HG03432 (cell line): Measurements from ENCODE around the gene SURF4.

Experiments
- ATAC-seq: cut with Tn5 transposase; IDR thresholded peaks from one replicate; pipeline ENCODE4 v1.9.1; 2021; ENCODE audit warnings: mild to moderate bottlenecking, moderate library complexity; ENCODE audit not compliant: unreplicated experiment

Gene SURF4

GRCh38 chr9:133375724-133376654 is at the start of gene SURF4, which contains the start of gene STKLD1:
TSS of gene SURF4 (minus strand) at chr9:133376060. CDS start at chr9:133375969, 91 bp downstream.
TSS of gene STKLD1 (plus strand) at chr9:133376366. CDS start at chr9:133376474, 108 bp downstream.
- peak; percentile 85 for ATAC-seq

GRCh38 chr9:133425049-133425632 is 49.3 kb upstream of the SURF4 start:
- no peak for ATAC-seq

- no peak for ATAC-seq
These were observed 48.3 kb upstream of the SURF4 start for GRCh38 chr9:133424187-133424586.

GRCh38 chr9:133423216-133423615 is 47.4 kb upstream of the SURF4 start:
- no peak for ATAC-seq

DNA sequence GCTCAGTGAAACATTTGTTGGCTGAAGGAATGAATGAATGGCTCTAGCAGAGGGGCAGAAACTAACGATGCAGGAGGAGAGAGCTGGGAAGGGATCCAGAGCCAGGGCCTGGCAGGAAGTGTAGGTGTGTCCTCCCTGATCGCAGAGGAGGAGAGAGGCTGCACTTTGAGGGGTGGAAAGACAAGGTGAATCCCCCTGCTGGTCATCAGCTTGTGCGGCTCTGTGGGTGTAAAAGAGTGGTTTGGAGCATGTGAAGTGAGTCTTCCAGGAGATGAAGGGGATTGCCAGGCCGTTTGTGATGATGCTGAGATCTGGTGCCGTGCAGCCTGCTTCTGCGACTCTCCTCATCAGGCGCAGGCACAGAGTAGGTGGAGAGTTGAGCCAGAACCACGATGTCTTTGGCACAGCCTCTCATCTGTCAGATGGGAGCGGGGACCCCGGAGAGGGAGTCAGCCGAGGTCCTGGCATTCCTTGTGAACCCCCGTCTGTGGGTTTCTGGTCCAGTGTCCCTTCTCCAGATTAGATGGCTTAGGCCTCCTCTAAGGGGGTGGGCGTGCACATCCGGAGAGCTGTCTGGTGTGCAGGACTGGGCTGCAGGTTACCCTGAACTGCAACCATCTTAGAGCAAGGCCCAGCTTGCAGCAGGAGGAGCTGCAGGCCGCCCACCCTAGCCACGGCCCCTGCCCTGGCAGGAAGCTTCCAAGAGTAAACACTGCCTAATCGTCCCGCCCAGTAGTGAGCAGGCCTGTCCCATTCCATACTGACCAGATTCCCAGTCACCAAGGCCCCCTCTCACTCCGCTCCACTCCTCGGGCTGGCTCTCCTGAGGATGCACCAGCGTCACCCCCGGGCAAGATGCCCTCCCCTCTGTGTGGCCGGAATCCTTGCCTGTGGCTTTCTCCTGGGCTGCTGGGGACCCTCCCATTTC is 46.0 kb upstream of the SURF4 start, which contains the start of gene ADAMTS13:
TSS of gene ADAMTS13 (plus strand) at position 753 of the 928 bp plus-strand sequence. CDS start at position 830, 77 bp downstream.
- no peak for ATAC-seq

GRCh38 chr9:133420392-133420827 is 44.5 kb upstream of the SURF4 start:
- no peak for ATAC-seq

GRCh38 chr9:133419005-133419404 is 43.1 kb upstream of the SURF4 start:
- ATAC-seq = no peak

GRCh38 chr9:133417541-133418461 is 41.9 kb upstream of the SURF4 start, which contains the start of gene REXO4:
TSS of gene REXO4 (minus strand) at chr9:133418010. CDS start at chr9:133417844, 166 bp downstream.
- ATAC-seq = peak; percentile 76

- ATAC-seq = no peak
These were observed 39.3 kb upstream of the SURF4 start for GRCh38 chr9:133415170-133415569.

- no peak for ATAC-seq
These were observed 32.2 kb upstream of the SURF4 start for GRCh38 chr9:133408042-133408441.

DNA sequence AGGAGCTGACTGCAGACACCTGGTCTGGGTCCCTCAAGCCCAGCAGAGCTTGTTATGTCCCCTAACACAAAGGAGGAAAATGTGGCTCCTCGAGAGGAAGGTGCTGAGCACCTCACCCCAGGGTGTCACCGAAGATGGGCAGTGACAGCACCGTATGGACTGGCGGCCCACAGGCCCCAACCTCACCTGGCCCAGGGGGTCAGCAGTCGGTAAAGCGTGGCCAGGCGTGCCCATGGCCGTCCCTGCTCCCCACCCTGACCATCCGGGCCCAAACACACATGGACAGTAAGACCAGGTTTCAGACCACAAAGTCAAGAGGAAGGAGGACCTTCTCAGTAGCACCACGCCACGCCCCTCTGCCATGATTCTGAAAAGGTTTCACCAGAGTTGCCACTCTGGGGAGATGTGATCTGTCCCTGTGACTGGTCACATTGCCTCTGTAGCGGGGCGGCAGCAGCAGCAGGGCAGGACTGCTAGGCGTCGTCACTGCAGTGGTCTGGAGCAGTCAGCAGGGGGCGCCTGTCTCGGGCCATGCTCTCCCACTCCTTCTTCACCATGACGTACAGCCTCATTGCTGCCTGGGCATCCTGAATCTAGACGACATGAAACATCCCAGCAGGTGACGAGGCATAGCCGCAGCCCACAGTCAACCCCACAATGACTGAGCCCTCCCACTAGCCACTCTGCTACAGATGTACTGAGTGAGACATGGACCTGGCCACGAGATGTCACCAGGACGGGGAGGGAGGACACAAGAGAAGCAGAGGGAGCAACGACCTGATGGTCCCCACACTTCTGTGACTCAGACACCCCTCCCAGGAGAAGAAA is 30.8 kb upstream of the SURF4 start:
- ATAC-seq = peak; percentile 67

DNA sequence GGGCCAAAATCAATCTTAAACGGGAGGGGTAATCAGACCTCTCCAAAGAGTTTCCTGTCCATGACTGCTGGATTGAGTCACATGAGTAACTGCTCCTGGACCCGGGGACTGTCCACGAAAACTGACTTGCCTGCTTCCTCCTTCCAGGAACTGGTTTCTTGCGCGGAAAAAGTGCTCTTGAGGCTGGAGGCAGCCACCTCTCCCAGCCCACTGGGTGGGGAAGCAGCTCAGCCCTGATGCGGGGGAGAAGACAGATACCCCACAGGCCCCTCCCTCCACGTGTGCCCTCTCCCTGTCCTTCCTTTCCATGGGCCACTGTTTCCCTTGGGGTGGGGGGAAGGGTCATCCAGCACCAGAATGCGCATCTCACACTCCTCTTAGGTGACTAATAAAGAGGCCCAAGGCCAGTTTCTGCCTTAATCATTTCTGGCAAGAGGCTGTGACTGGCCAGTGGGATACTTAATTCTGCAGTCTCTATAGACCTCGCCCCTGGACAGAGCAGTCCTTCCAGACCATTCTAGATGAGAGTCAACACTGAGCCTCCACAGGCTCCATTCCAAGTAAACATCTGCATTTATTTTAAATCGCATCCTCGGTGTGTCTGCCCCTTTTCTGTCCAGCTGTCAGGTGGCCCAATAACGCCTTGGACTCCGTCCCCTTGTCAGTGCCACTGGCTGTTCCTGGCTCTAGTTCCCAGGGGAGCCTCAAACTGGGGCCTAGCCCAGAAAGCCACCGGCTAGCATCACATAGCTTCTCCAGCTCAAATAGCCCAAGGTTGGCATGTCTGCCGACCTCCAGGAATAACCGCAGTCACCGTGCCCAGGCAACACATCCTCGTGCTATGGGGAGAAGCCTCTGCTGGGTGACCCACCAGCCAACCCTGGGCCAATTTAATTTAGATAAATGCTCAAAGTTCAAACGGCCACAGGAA is 29.9 kb upstream of the SURF4 start:
- no peak for ATAC-seq

DNA sequence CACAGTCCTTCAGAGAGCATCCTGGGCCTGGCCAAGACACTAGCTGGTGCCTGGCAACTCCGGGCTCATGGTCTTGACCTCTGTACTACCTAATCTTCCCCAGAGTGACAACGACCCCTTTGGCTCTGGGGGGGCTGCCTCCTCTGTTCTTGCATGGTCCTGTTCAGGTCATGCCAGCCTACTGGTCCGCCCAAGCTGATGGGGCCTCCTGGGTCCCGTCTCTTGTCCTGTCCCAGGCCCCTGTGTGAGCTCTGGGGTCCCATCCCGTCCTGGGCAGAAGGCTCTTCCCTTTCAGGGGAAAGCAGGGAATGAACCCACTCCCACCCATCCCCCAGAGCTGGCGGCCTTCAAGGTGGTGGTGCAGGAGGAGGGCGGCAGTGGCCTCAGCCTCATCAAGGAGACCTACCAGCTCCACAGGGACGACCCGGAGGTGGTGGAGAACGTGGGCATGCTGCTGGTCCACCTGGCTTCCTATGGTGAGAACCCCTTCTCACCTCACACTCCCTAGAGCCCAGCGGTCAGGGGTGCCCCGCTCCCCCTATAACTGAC is 28.7 kb upstream of the SURF4 start:
- ATAC-seq = no peak

DNA sequence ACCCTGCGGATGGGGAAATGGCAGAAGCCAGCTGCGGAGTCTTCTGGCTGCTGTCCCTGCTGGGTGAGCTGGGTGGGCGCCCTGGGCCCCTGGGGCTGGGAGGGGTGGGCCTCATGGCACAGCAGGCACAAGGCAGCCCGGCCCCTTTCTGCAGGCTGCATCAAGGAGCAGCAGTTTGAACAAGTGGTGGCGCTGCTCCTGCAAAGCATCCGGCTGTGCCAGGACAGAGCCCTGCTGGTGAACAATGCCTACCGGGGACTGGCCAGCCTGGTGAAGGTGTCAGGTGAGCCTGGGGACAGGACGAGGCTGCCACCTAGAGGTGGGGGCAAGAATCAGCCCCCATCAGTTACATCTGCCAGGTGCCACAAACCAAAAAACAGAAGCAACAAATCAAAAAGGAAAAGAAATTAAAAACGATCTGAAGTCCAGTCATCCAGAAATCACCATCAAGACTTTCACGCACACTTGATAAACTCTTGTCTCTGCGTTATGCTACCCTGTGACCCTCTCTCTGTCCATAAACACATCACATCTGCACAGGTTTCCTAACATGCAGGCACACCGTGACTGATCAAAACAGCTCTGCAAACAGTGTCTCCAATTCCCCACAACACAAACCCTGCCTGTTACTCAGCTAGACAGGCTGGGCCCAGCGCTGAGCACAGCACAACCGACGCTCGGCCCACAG is 28.1 kb upstream of the SURF4 start:
- ATAC-seq = no peak

DNA sequence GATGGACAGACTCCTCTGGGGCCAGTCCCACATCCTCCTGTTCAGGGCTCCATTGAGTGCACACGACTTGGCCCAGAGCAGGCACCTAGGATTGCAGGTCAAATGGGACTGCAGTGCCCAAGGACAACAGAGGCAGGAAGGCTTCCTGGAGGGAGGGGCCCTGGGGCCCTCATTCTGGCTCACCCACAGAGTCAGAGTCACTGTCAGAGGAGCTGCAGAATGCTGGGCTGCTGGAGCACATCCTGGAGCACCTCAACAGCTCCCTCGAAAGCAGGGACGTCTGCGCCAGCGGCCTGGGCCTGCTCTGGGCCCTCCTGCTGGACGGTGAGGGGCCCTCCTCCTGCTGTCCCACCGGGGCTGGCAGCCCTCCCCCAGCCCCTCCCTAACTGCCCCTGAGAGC is 26.8 kb upstream of the SURF4 start:
- no peak for ATAC-seq

GRCh38 chr9:133401588-133401987 is 25.7 kb upstream of the SURF4 start:
- ATAC-seq = no peak

DNA sequence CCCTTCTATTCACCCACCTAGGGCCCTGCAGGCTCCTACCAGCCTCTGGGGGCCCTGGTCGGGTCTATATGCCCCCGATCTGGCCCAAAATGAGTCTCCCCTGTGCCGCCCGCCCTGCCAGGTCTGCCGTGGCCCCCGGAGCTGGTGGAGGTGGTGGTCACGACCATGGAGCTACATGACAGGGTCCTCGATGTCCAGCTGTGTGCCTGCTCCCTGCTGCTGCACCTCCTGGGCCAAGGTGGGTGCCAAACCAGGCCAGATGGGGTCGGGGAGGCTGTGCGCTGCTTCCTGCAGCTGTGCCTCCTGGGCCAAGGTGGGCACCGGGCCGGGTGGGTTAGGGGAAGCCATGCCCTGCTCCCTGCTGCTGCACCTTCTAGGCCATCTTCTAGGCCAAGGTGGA is 24.4 kb upstream of the SURF4 start:
- no peak for ATAC-seq
